ENCODE measurements around the gene DLX6.
"Not testable (repeated sequence)": the region's sequence is repeated elsewhere in the genome, so short reads cannot be mapped to it uniquely, and the experiment has no call there.

DLX6 gene

GRCh38 chr7:97026715-97027426 is 21.5 kb downstream of the DLX6 start:
- no peak overlapping the region for H3K4me3 ChIP-seq (ENCODE audit: low read depth, low read length)
- TF ChIP-seq POLR2A (IDR thresholded peaks at IDR 0.05; ENCODE audit: extremely low read depth, insufficient read length), result no peak
- TF ChIP-seq MYC (IDR thresholded peaks at IDR 0.05; ENCODE audit: low read depth, low read length), result no peak
- no peak for TF ChIP-seq MAX (IDR thresholded peaks at IDR 0.05; ENCODE audit: low read depth, low read length)
- TF ChIP-seq CTCF (IDR thresholded peaks at IDR 0.05; ENCODE audit: low read depth, low read length), result no peak
- no peak for DNase-seq (ENCODE audit: low read depth)

- H3K4me3 ChIP-seq (ENCODE audit: low read depth, low read length), result no peak overlapping the region
- TF ChIP-seq POLR2A (IDR thresholded peaks at IDR 0.05; ENCODE audit: extremely low read depth, insufficient read length) (no peak), CTCF (IDR thresholded peaks at IDR 0.05; ENCODE audit: low read depth, low read length) (peak; percentile 96)
- peak; percentile 87 for DNase-seq (ENCODE audit: low read depth)
These were observed 22.3 kb downstream of the DLX6 start for GRCh38 chr7:97027427-97028234.

- DNase-seq (ENCODE audit: low read depth), result not testable (repeated sequence)
These were observed 29.0 kb downstream of the DLX6 start for GRCh38 chr7:97034213-97034852.

GRCh38 chr7:97039374-97040065 is 34.2 kb downstream of the DLX6 start:
- H3K4me3 ChIP-seq (ENCODE audit: low read depth, low read length), result no peak overlapping the region
- TF ChIP-seq POLR2A (IDR thresholded peaks at IDR 0.05; ENCODE audit: extremely low read depth, insufficient read length), result no peak
- TF ChIP-seq MAX (IDR thresholded peaks at IDR 0.05; ENCODE audit: low read depth, low read length), result no peak
- no peak for TF ChIP-seq CTCF (IDR thresholded peaks at IDR 0.05; ENCODE audit: low read depth, low read length)
- no peak for TF ChIP-seq MYC (IDR thresholded peaks at IDR 0.05; ENCODE audit: low read depth, low read length)
- no peak for DNase-seq (ENCODE audit: low read depth)

More at GRCh38 chr7:97034213-97034852, 29.0 kb downstream of the DLX6 start:
- H3K4me3 ChIP-seq (ENCODE audit: low read depth, low read length), result not testable (repeated sequence)

GRCh38 chr7:97043281-97043680 is 37.9 kb downstream of the DLX6 start:
- no peak for DNase-seq (ENCODE audit: low read depth)
- TF ChIP-seq CTCF (IDR thresholded peaks at IDR 0.05; ENCODE audit: low read depth, low read length) (no peak), POLR2A (IDR thresholded peaks at IDR 0.05; ENCODE audit: extremely low read depth, insufficient read length) (no peak), MAX (IDR thresholded peaks at IDR 0.05; ENCODE audit: low read depth, low read length) (no peak), MYC (IDR thresholded peaks at IDR 0.05; ENCODE audit: low read depth, low read length) (no peak)

More at GRCh38 chr7:97043281-97043680, 37.9 kb downstream of the DLX6 start:
- no peak overlapping the region for H3K4me3 ChIP-seq (ENCODE audit: low read depth, low read length)

All from NB4 (cell line).